Astrocyte of the spinal cord (primary cell): ENCODE results near the gene KRIT1.
"Not testable (repeated sequence)": the region's sequence is repeated elsewhere in the genome, so short reads cannot be mapped to it uniquely, and the experiment has no call there.

Experiments used
- DNase-seq: peaks from one replicate; pipeline ENCODE4 v3.0.0; 2011; ENCODE audit warnings: low read depth, low spot score
- H3K4me3 ChIP-seq: 2 replicates; pipeline ENCODE4 v1.5.1; 2011; ENCODE audit warnings: low read depth, mild to moderate bottlenecking, low read length, moderate library complexity
- in situ Hi-C: cut with HindIII; loops from 2 replicates; pipeline ENCODE4 v1.10.0; 2017; ENCODE audit warnings: low sequenced_read_pairs
- TF ChIP-seq, protein P1 (sequence below): IDR thresholded peaks from 2 replicates; pipeline ENCODE4 v1.5.1; 2012; ENCODE audit warnings: low read depth, mild to moderate bottlenecking, low read length, inconsistent platforms

Gene KRIT1

DNA sequence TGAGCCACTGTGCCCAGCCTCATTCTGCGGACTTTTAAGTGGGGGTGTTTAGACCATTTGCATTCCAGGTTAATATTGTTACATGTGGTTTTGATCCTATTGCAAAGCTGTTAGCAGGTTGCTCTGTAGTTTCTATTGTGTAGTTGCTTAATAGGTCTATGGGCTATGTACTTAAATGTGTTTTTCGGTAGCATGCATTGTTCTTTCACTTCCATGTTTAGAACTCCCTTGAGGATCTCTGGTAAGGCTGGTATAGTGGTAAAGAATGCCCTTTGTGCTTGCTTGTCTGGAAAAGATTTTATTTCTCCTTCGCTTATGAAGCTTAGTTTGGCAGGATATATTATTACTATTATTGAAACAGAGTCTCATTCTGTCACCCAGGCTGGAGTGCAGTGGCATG, 53.4 kb downstream of the KRIT1 start:
- H3K4me3 ChIP-seq, result no peak overlapping the region
- TF ChIP-seq, protein P1, sequence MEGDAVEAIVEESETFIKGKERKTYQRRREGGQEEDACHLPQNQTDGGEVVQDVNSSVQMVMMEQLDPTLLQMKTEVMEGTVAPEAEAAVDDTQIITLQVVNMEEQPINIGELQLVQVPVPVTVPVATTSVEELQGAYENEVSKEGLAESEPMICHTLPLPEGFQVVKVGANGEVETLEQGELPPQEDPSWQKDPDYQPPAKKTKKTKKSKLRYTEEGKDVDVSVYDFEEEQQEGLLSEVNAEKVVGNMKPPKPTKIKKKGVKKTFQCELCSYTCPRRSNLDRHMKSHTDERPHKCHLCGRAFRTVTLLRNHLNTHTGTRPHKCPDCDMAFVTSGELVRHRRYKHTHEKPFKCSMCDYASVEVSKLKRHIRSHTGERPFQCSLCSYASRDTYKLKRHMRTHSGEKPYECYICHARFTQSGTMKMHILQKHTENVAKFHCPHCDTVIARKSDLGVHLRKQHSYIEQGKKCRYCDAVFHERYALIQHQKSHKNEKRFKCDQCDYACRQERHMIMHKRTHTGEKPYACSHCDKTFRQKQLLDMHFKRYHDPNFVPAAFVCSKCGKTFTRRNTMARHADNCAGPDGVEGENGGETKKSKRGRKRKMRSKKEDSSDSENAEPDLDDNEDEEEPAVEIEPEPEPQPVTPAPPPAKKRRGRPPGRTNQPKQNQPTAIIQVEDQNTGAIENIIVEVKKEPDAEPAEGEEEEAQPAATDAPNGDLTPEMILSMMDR, result no peak
- in situ Hi-C loops, result no loop called here
- no peak for DNase-seq

DNA sequence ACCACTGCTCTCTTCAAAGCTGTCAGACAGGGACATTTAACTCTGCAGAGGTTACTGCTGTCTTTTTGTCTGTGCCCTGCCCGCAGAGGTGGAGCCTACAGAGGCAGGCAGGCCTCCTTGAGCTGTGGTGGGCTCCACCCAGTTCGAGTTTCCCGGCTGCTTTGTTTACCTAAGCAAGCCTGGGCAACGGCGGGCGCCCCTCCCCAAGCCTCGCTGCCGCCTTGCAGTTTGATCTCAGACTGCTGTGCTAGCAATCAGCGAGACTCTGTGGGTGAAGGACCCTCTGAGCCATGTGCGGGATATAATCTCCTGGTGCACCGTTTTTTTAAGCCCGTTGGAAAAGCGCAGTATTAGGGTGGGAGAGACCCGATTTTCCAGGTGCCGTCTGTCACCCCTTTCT, 56.5 kb downstream of the KRIT1 start:
- in situ Hi-C loops, DNase-seq, H3K4me3 ChIP-seq: not testable (repeated sequence)

- DNase-seq, H3K4me3 ChIP-seq, in situ Hi-C loops: not testable (repeated sequence)
Observed at GRCh38 chr7:92184294-92184693, 61.4 kb downstream of the KRIT1 start.

GRCh38 chr7:92178928-92179924, 66.5 kb downstream of the KRIT1 start, which contains the start of gene LRRD1:
Gene LRRD1 (minus strand): TSS chr7:92179142. CDS start chr7:92165202, 13,940 bp downstream.
- H3K4me3 ChIP-seq, result peak within 1 kb of the TSS; percentile 40
- peak; percentile 86 for DNase-seq
- in situ Hi-C loops, result no loop called here
- TF ChIP-seq, protein P1, result peak; percentile 95

GRCh38 chr7:92177362-92177761, 68.4 kb downstream of the KRIT1 start:
- in situ Hi-C loops, result no loop called here
- TF ChIP-seq, protein P1, result no peak

GRCh38 chr7:92169529-92169928, 76.2 kb downstream of the KRIT1 start:
- in situ Hi-C loops, DNase-seq, H3K4me3 ChIP-seq: not testable (repeated sequence)

More at GRCh38 chr7:92177362-92177761, 68.4 kb downstream of the KRIT1 start:
- DNase-seq, result peak; percentile 55
- H3K4me3 ChIP-seq, result no peak overlapping the region

DNA sequence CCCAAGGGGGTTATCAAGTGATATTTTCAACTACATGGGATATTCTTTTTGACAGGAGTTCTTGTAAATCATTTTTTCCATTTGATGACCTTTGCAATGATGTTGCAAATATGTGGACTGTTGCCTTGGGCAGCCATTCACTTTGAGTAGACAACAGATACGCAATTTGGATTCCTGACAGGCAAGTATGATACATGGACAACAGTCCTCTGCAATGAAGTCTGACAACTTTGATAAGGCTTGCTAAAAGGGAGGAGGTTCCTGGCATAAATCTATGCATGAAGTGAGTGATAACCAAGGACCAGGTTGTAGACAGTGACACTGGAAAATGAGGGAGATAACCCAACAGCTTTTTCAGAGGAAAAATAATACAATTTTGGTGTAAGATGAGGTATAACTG, 84.4 kb downstream of the KRIT1 start:
- no peak overlapping the region for H3K4me3 ChIP-seq
- DNase-seq, result no peak
- in situ Hi-C loops, result no loop called here
- TF ChIP-seq, protein P1, result no peak
